CD4-positive, alpha-beta T cell treated with Interferon gamma for 1 hour (primary cell): ENCODE data around the gene EN2.

ENCODE experiments used
- DNase-seq: peaks from one replicate; pipeline ENCODE4 v3.0.0-alpha.2; 2020

The EN2 gene

GRCh38 chr7:155511702-155511996 is 53.7 kb downstream of the EN2 start:
- DNase-seq, result no peak

- DNase-seq, result no peak
These were observed 54.4 kb downstream of the EN2 start for GRCh38 chr7:155512246-155512887.

- DNase-seq, result no peak
These were observed 55.8 kb downstream of the EN2 start for GRCh38 chr7:155513543-155514285.

GRCh38 chr7:155514296-155514695 is 56.4 kb downstream of the EN2 start:
- no peak for DNase-seq
